ENCODE results near the gene NMNAT2. TPM values are rescaled to one million over a fixed set of nuclear protein-coding genes. Genes with fewer than 3 reads are reported as not detected.

The NMNAT2 gene
- total and polyA plus RNA-seq, 2 donors (not counting 3 experiments of a cell fraction or from before 2014, with no cell fraction given), result 0.28 to 0.38 TPM

GRCh38 chr1:183276386-183277080, 141.6 kb downstream of the NMNAT2 start:
- H3K79me2 ChIP-seq (ENCODE audit: control insufficient read depth, insufficient read depth, low read length), result no peaks in the 10 kb centered on the region
- H3K27me3 ChIP-seq (ENCODE audit: control insufficient read depth in 2 of 2, insufficient read depth in 2 of 2, low read length in 2 of 2), result no peaks in the 10 kb centered on the region
- H4K20me1 ChIP-seq (replicated peaks; ENCODE audit: control insufficient read depth, extremely low read depth, insufficient read depth, low read length), result no peaks in the 10 kb centered on the region
- no peak for DNase-seq (ENCODE audit: low read depth, low spot score)
- H3K27ac ChIP-seq (ENCODE audit: insufficient read depth, low read depth, low read length), result no peak overlapping the region
- H3K9me1 ChIP-seq (replicated peaks; ENCODE audit: control insufficient read depth, extremely low read depth, insufficient read depth, low read length), result no peaks in the 10 kb centered on the region
- dilution Hi-C loops (cut with MboI; ENCODE audit: extremely low pct_ligation_motif_present, low sequenced_read_pairs), result no loop called here
- CTCF ChIA-PET, result interaction anchor here (0.6 to 0.7 kb wide), 2 partner anchors 41 to 314 kb away, joined by 3 to 4 read pairs; no protein-coding TSS in a partner anchor
- no peak for FAIRE-seq
- H3K9ac ChIP-seq (replicated peaks; ENCODE audit: extremely low read depth, insufficient read depth, low read length), result no peak overlapping the region
- BruUV-seq (replicated peaks), result no TSS peak
- no peaks in the 10 kb centered on the region for H3K36me3 ChIP-seq (ENCODE audit: control insufficient read depth in 2 of 2, extremely low read depth in 1 of 2, insufficient read depth in 2 of 2, low read length in 2 of 2)
- no peak overlapping the region for H3K4me3 ChIP-seq (replicated peaks in 1 of 3; ENCODE audit: insufficient read depth in 1 of 3, low read depth in 1 of 3, low read length in 3 of 3)
- POLR2A ChIA-PET, result no interaction called here
- intact Hi-C loops (cut with micrococcal nuclease), result no loop called here
- H3K9me3 ChIP-seq (replicated peaks; ENCODE audit: control insufficient read depth, insufficient read depth, low read length), result no peaks in the 10 kb centered on the region
- peaks cover 21% of the 10 kb centered on the region for H3K4me1 ChIP-seq (ENCODE audit: control insufficient read depth, extremely low read depth, insufficient read depth, low read length)
- no peak for TF ChIP-seq FOS (IDR thresholded peaks at IDR 0.05; ENCODE audit: borderline replicate concordance, insufficient read depth, low read length)
- TF ChIP-seq EZH2 (IDR thresholded peaks at IDR 0.05; ENCODE audit: borderline replicate concordance, low read depth, low read length, severe bottlenecking), result no peak
- no peak for TF ChIP-seq POLR2AphosphoS5 (IDR thresholded peaks at IDR 0.05; ENCODE audit: insufficient read depth, low read depth, low read length)
- TF ChIP-seq JUN (IDR thresholded peaks at IDR 0.05; ENCODE audit: borderline replicate concordance, insufficient read depth, insufficient read length, low read depth), result no peak
- TF ChIP-seq MAX (IDR thresholded peaks at IDR 0.05; ENCODE audit: insufficient read depth, insufficient read length), result no peak
- TF ChIP-seq MYC (IDR thresholded peaks at IDR 0.05; ENCODE audit: low read depth, low read length), result no peak
- TF ChIP-seq POLR2A (IDR thresholded peaks at IDR 0.05; ENCODE audit: low read depth, low read length), result no peak
- TF ChIP-seq CTCF (IDR thresholded peaks at IDR 0.05; ENCODE audit: extremely low read depth in 1 of 2, insufficient read depth in 1 of 2, low read depth in 1 of 2, low read length in 2 of 2), result no peak
- TF ChIP-seq GATA2 (IDR thresholded peaks at IDR 0.05; ENCODE audit: insufficient read depth, insufficient read length, low read depth, low read length), result no peak
- no peak overlapping the region for H3K4me2 ChIP-seq (ENCODE audit: insufficient read depth, low read length)
- H2AFZ ChIP-seq (ENCODE audit: low read depth, low read length), result no peak overlapping the region
